Measurements from ENCODE around the gene LIG1.
A peak's percentile ranks its signal among the peaks of the same experiment; 100 is the strongest.

LIG1 gene

GRCh38 chr19:48169939-48170803, at the start of gene LIG1, which contains the start of gene ZSWIM9 (continued):
- TF ChIP-seq ZNF132 (tag by site-specific recombination; IDR thresholded peaks at IDR 0.05; ENCODE audit: borderline replicate concordance) (no peak), KLF17 (tag by site-specific recombination; IDR thresholded peaks at IDR 0.05) (peak; percentile 33; the same call in 1 of the 2 replicates), TCF7L2 (IDR thresholded peaks at IDR 0.05; ENCODE audit: borderline replicate concordance, low read depth, low read length) (no peak), EGR2 (tag by site-specific recombination; IDR thresholded peaks at IDR 0.05; ENCODE audit: low read depth) (peak; percentile 60), REPIN1 (tag by site-specific recombination; IDR thresholded peaks at IDR 0.05; ENCODE audit: low read depth) (peak; percentile 97; the same call in 1 of the 2 replicates), ZBTB26 (tag by site-specific recombination; optimal IDR thresholded peaks at IDR 0.05) (peak; percentile 97), ZNF266 (tag by site-specific recombination; IDR thresholded peaks at IDR 0.05; ENCODE audit: low read depth) (no peak), IKZF3 (tag by site-specific recombination; IDR thresholded peaks at IDR 0.05) (peak; percentile 99), ZNF768 (tag by site-specific recombination; IDR thresholded peaks at IDR 0.05) (no peak), SP2 (tag by site-specific recombination; IDR thresholded peaks at IDR 0.05) (peak; percentile 92), ZNF26 (tag by site-specific recombination; IDR thresholded peaks at IDR 0.05) (no peak), ZNF501 (tag by site-specific recombination; IDR thresholded peaks at IDR 0.05) (peak; percentile 85), ZNF514 (tag by site-specific recombination; IDR thresholded peaks at IDR 0.05) (no peak), MEIS1 (CRISPR knock-in tag; IDR thresholded peaks at IDR 0.05; ENCODE audit: borderline replicate concordance) (0 out of 2 replicates have a peak, but pooled peaks have one; percentile 14), PRDM10 (tag by site-specific recombination; IDR thresholded peaks at IDR 0.05) (peak; percentile 90), ZNF366 (tag by site-specific recombination; conservative IDR thresholded peaks at IDR 0.05) (peak; percentile 97), ZFP41 (tag by site-specific recombination; IDR thresholded peaks at IDR 0.05; ENCODE audit: borderline replicate concordance) (0 out of 2 replicates have a peak, but pooled peaks have one; percentile 22), ZNF529 (tag by site-specific recombination; IDR thresholded peaks at IDR 0.05; ENCODE audit: insufficient replicate concordance) (no peak), OSR2 (tag by site-specific recombination; IDR thresholded peaks at IDR 0.05) (no peak), ZNF391 (tag by site-specific recombination; IDR thresholded peaks at IDR 0.05; ENCODE audit: borderline replicate concordance, low read depth) (no peak), ZNF157 (tag by site-specific recombination; IDR thresholded peaks at IDR 0.05) (no peak), SP7 (tag by site-specific recombination; IDR thresholded peaks at IDR 0.05) (peak; percentile 89), REST (tag by site-specific recombination; IDR thresholded peaks at IDR 0.05) (no peak), ZNF837 (tag by site-specific recombination; IDR thresholded peaks at IDR 0.05) (no peak), ZNF473 (tag by site-specific recombination; IDR thresholded peaks at IDR 0.05) (no peak), ZNF571 (tag by site-specific recombination; IDR thresholded peaks at IDR 0.05) (no peak), ZBTB8A (tag by site-specific recombination; IDR thresholded peaks at IDR 0.05) (peak; percentile 70), ZNF133 (tag by site-specific recombination; IDR thresholded peaks at IDR 0.05) (peak; percentile 48; the same call in 1 of the 2 replicates), BCL11B (tag by site-specific recombination; IDR thresholded peaks at IDR 0.05; ENCODE audit: low read depth) (0 out of 2 replicates have a peak, but pooled peaks have one; percentile 16)
